ENCODE measurements around the gene PLEKHA5. TPM values are rescaled to one million over a fixed set of nuclear protein-coding genes. Genes with fewer than 3 reads are reported as not detected.
"Not testable (repeated sequence)": the region's sequence is repeated elsewhere in the genome, so short reads cannot be mapped to it uniquely, and the experiment has no call there.

The PLEKHA5 gene
- 15.8 TPM for total RNA-seq

GRCh38 chr12:19129486-19130223, at the start of gene PLEKHA5:
PLEKHA5 (plus strand) TSS chr12:19129733; CDS start chr12:19129800, 67 bp downstream.
- ATAC-seq (peak; percentile 86), DNase-seq (ENCODE audit: low spot score) (peak; percentile 86)

- ATAC-seq (no peak), DNase-seq (ENCODE audit: low spot score) (no peak)
These were observed 48.6 kb upstream of the PLEKHA5 start for GRCh38 chr12:19080918-19081317.

GRCh38 chr12:19082365-19082911, 47.1 kb upstream of the PLEKHA5 start:
- ATAC-seq (peak; percentile 24), DNase-seq (ENCODE audit: low spot score) (no peak)

GRCh38 chr12:19084547-19084946, 45.0 kb upstream of the PLEKHA5 start:
- DNase-seq (ENCODE audit: low spot score) (no peak), ATAC-seq (no peak)

- ATAC-seq, result no peak
These were observed 44.4 kb upstream of the PLEKHA5 start for GRCh38 chr12:19085090-19085489.

GRCh38 chr12:19088606-19089005, 40.9 kb upstream of the PLEKHA5 start:
- DNase-seq (ENCODE audit: low spot score), result no peak
- ATAC-seq, result no peak

More at GRCh38 chr12:19085090-19085489, 44.4 kb upstream of the PLEKHA5 start:
- no peak for DNase-seq (ENCODE audit: low spot score)

GRCh38 chr12:19092482-19092881, 37.1 kb upstream of the PLEKHA5 start:
- not testable (repeated sequence) for ATAC-seq; DNase-seq (ENCODE audit: low spot score)

- DNase-seq (ENCODE audit: low spot score) (no peak), ATAC-seq (no peak)
These were observed 36.3 kb upstream of the PLEKHA5 start for GRCh38 chr12:19093218-19093617.

GRCh38 chr12:19095331-19095730, 34.2 kb upstream of the PLEKHA5 start:
- ATAC-seq, result no peak
- no peak for DNase-seq (ENCODE audit: low spot score)

- no peak for ATAC-seq
These were observed 33.6 kb upstream of the PLEKHA5 start for GRCh38 chr12:19095756-19096480.

GRCh38 chr12:19105463-19105862, 24.1 kb upstream of the PLEKHA5 start:
- no peak for ATAC-seq
- DNase-seq (ENCODE audit: low spot score), result no peak

More at GRCh38 chr12:19095756-19096480, 33.6 kb upstream of the PLEKHA5 start:
- DNase-seq (ENCODE audit: low spot score), result no peak

- DNase-seq (ENCODE audit: low spot score), result no peak
- ATAC-seq, result no peak
These were observed 21.8 kb upstream of the PLEKHA5 start for GRCh38 chr12:19107750-19108149.

- no peak for DNase-seq (ENCODE audit: low spot score)
- ATAC-seq, result no peak
These were observed 19.2 kb upstream of the PLEKHA5 start for GRCh38 chr12:19110221-19110940.

GRCh38 chr12:19113464-19113863, 16.1 kb upstream of the PLEKHA5 start:
- ATAC-seq, result no peak
- DNase-seq (ENCODE audit: low spot score), result no peak

GRCh38 chr12:19115285-19115684, 14.2 kb upstream of the PLEKHA5 start:
- no peak for DNase-seq (ENCODE audit: low spot score)
- ATAC-seq, result no peak

GRCh38 chr12:19119440-19119839, 10.1 kb upstream of the PLEKHA5 start:
- no peak for DNase-seq (ENCODE audit: low spot score)
- ATAC-seq, result no peak

- DNase-seq (ENCODE audit: low spot score) (no peak), ATAC-seq (no peak)
These were observed 8.7 kb upstream of the PLEKHA5 start for GRCh38 chr12:19120795-19121194.

- ATAC-seq (no peak), DNase-seq (ENCODE audit: low spot score) (no peak)
These were observed 8.0 kb upstream of the PLEKHA5 start for GRCh38 chr12:19121449-19122018.

- ATAC-seq (no peak), DNase-seq (ENCODE audit: low spot score) (no peak)
These were observed 4.2 kb upstream of the PLEKHA5 start for GRCh38 chr12:19125325-19125724.

GRCh38 chr12:19127270-19127669, 2.3 kb upstream of the PLEKHA5 start:
- ATAC-seq, result no peak
- no peak for DNase-seq (ENCODE audit: low spot score)

- no peak for DNase-seq (ENCODE audit: low spot score)
- no peak for ATAC-seq
These were observed 1.0 kb upstream of the PLEKHA5 start for GRCh38 chr12:19128485-19128884.

Measured in left lobe of liver (tissue), 2 donors.